Stimulated activated CD8-positive, alpha-beta memory T cell treated with anti-CD3 and anti-CD28 coated beads, Interleukin-4, amount 100 ng/mL, for 24 hours (primary cell): ENCODE measurements around the gene GLI2.

Experiments
- DNase-seq: peaks from one replicate; pipeline ENCODE4 v3.0.0-alpha.2; 2020; ENCODE audit warnings: low read depth

The GLI2 gene

DNA sequence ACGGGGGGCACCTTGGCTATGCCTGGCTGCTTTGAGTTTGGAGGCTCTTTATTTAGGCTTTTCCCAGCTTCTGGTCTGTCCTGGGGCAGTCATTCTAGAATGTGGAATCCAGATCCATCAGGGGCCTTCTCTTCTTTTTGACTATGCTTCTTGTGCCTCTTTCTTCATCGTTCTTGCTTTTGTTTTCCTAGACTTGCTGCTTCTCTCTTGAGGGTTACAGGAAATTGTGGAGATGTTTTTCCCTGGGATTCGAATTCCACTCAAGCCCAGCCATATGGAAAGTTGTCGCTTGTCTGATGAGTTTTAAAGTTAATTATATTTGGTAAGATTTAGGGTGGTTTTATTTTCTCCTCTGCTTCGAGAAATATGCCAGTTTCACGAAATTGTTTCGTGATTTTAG is 2.4 kb downstream of the GLI2 start:
- DNase-seq: no peak

DNA sequence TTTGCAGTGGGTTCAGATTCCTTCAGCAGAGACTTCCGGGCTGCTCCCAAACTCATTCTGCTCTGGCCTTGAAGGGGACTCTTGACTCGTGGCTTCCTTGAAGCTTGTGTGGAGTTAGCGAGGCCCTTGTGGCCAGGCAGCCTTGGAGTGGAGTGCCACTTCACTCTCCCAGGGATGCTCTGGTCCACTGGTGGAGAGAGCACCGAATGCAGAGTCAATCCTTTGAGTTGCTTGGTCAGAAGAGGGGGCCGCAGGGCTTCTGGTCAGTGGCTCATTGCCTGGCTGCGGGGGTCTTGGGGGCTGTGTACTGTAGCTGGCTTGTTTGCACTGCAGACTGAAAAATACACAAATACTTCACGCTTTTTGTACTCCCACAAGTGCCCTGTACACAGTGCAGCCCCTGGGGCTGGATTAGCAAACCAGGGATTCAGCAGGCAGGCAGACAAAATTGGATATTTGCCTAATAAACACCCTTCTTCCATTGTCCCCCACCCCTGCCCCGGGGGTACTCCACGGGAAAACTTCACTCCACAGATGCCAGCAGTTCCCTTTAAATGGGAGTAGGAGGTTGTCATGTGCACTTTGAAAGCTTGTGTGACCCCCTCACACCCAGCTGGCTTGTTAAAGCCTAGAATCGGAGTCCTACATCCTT is 3.2 kb downstream of the GLI2 start:
- DNase-seq: no peak

DNA sequence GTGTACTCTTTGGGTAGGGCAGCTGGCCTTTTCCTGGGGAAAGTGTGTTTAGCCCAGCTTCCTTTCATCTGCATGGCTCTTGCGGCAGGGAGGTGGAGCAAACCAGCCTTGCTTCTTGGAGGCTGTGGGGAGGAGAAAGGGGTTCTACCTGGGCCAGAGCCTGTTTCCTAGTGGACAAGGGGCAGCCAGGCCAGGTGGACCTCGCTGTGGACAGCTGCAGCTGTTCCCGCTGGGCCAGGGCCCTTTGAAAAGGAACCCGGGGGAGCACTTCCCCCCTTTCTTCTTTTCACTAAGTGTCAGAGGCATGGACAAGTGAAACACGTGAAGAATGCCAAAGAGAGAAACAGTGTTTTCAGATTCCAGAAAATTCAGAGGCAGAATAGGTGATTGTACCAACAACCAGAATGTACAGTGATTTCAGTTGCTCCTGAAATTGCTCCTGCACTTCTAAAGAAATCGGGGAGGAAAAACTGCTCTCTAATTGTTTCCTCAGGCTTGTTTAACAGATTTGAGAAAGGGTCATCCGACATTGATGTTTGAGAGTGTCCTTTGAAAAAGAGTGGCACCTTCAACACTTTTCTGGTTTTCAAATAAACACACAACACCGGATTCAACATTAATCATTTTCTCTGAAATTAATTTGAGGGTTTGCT is 3.9 kb downstream of the GLI2 start:
- DNase-seq: no peak

DNA sequence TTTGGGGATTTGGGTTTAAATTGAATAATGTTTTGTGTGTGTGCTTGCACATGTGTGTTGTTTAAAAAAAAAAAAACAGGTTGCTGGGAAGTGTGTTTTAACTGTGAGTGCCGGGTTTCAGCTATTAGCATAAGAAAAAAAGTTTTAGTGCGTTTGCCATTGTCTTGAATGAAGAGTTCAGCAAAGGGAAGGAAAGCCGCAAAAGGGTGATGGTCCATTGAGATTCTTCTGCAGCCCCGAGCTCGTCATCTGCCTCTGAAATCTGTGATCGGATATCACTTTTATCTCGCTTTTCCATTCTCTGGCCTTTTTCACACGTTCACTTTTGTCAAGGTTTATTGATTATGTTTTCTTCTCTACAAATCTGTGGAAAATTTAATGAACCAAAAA is 4.7 kb downstream of the GLI2 start:
- DNase-seq: no peak

DNA sequence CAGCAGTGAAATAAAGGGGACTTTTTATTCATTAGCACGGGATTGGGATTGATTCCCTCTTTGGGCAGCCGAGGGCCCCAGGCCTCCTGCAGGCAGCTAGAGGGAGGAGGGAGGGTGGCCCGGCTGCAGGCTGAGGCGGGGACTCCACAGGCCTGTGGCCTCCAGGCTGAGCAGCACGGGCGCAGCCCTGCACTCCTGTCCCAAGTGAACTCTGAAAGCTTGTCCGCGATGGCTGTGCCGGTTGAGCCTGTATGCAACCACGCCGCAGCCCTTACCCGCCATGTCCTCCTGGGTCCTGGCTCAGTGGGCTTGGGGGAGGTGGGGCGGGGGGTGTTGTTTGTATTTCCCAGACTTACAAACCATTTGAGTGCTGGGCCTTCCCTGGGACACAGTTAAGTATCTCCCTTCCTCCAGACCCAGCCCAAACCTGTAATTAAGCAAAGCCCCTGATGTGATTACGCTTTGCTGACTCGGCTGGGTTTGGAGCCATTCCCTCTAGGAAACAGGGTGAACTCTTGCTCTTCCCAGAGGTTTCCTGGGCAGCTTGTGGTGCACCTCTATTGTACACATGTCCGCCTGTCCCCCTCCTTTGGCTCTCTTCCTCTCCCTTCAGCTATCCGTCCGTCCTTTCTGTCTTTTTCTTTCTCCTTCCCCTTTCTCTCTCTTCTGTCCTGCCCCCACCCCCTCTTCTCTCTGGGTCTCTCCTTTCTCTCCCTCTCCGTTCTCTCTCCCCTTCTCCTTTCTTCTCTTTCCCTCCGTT is 5.3 kb downstream of the GLI2 start:
- DNase-seq: no peak

DNA sequence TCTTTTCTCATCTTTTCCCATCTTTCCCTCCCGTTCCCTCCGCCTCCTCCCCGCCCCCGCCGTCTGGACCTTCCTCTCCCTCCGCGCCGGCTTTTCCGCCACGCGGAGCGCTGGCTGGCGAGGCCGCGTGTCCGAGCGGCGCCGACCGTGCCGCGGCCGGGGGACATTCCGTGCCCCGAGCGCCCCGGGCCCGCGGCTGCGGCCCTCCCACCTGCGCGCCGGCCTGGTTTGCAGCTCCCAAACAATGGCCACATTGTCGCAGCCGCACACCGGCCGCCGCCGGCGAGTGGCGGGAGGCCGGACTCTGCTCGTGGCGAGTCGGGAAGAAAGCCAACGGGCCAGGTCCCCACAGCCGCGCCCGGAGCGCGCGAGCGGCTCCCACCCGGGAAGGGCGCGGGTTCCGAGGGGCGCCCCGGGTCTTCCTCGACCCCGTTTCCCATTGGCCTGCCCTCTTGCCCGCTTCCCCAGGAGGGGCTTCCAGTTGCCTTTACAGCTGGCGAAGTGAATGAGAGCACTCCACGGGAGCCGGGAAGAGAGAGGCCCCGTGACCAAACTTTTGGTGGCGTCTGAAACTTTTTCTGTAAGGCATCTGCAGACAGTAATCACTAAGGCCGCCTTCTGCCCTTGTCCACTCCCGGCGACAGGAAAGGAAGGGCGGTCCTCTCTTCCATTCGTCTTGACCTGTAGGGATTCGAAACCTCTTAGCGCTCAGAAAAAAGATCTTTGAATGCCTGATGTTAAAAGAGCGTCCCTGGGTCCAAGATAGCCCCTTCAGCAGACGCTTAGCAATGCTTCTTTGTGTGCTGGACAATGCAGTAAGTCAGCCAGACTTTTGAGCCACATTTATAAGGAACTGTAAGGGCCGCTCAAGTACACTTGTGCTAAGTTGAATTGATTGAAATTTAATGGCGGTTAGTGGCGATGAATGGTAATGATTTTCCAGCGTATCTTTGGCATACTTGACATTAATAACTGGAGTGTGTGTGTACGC is 6.2 kb downstream of the GLI2 start:
- no peak for DNase-seq

DNA sequence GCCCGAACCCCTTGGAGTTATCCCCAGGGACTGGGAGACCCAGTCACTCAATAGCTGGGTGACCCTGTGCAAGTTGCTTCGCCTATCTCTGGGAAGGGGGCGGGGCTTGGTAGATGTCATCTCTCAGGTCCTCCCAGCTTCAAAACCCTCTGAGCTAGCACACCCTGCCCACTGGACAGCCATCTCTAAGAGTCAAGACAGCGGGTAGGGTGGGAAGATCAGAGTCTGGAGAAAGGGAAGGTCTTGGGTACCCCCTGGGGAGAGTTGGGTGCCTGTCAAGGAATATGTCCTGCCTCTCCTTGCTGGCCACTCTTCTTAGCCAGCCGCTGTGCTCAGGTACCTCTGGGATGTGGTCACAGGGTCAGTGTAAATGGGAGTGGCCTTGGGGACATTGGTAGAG is 8.0 kb downstream of the GLI2 start:
- no peak for DNase-seq

DNA sequence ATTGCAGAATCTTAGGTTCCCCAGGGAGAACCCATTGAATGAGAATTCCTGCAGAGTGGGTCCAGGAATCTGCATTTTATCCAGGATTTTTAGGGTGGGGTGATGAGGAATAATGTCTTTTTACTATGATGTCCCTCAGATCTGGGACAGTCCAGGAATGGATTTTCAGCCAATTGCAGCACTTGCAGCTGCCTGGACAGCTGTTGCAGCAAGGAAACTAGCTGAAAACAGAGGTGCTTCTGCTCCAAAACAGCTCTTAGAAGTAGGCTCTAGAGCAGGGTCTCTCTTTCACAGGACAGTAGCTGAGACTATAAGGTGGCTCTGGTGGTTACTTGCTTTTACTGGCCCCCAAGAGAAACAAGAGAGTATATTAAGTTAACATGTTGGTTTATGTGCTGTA is 9.1 kb downstream of the GLI2 start:
- no peak for DNase-seq

DNA sequence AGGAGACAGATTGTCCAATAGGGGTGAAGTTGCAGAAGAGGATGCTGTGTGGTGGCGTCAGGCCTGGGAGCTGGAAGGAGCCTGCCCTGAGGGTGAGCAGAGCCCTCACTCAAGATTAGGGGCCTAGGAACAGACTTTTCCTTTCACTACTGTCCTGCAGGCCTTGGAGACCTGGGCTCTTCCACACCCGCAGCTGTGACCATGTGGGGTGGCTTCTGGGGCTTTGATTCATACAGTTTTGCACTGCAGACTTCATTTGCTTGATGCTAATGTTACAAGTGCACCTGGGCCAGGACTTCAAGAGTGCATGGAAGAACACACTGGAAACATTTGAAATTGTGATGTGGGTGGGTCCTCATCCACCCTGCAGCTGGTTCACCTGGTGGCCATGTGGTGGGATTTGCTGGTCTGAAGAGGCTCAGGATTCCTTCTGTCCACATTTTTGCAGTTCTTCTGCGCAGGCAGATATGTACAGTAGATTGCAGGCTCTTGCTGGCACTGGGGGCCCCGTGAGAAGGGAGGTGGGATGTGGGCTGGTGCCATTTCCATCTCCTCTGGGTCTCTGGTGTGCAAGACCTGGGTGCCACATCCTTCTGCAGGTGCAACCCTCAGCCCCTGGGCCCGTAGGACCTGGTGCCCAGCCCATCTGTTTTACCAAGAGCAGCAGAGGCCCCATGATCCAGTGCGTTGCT is 9.9 kb downstream of the GLI2 start:
- DNase-seq: no peak

DNA sequence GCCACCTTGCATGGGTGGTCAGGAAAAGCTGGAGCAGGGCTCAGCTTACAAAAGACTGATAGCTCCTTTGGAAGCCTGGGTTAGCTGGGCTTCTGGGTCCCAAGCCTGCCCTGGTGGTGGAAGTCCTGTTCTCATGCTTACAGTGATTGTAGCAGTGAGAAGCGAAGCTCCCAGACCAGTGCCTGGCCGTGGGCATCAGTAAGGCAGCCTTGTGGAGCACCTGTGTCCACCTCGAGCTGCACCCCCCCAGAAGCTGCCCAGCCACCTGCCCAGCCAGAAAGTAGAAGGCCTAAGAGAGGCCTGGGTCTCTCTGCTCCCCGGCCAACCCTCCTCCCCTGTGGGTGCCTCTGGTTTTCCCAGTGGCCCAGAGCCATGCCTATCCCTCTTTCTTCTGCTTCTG is 10.5 kb downstream of the GLI2 start:
- no peak for DNase-seq

DNA sequence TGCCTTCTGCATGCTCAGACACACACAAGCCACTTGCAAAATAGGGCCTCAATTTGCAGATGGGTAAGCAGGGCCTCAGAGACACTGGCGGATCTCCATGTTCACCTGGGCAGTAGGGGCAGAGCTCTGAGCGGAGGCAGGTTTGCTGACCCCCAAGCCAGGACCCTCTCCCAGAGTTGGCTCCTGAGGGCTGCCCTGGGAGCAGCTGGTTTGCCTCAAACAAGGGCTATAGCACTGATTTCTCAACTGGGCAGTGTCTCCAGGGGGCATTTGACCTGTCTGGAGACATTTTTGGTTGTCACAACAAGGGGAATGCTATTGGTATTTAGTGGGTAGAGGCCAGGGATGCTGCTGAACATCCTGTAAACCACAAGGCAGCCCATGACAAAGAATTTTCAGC is 11.6 kb downstream of the GLI2 start:
- DNase-seq: no peak

DNA sequence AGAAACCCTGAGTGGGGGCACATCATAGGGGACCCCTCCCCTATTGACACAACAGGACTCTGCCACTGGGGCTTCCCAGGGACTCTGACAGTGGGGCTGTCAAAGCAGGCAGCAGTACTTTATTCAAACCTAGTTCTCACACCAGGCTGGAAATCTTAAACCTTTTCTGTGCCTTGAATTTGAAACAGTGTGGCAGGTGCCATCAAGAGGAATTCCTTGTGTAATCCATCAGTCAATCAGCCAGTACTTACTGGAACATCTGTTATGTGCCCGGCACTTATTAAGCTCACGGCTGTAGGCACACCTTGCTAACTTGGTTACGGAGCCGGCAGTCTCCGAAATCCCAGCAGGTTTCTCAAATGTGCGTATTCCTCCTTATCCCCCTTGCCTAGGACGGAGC is 12.0 kb downstream of the GLI2 start:
- DNase-seq: no peak

DNA sequence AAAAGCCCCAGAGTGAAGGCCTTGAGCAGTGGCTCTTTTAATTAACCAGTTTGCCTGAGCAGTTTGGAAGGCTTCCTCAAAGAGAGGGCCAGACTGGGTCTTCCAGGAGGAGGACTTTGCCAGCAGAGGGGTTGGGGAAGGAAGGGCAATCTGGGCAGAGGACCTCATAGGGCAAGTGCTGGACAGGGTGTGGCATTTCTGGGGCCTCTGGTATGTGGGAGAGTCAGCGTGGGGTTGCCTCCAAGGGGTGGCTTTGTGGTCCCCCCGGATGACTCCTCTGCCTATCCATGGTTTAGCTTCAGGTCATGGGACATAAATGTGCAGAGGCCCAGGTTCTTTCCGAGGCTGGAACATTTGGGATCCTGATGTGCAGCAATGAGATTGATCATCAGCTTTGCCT is 12.6 kb downstream of the GLI2 start:
- DNase-seq: no peak

DNA sequence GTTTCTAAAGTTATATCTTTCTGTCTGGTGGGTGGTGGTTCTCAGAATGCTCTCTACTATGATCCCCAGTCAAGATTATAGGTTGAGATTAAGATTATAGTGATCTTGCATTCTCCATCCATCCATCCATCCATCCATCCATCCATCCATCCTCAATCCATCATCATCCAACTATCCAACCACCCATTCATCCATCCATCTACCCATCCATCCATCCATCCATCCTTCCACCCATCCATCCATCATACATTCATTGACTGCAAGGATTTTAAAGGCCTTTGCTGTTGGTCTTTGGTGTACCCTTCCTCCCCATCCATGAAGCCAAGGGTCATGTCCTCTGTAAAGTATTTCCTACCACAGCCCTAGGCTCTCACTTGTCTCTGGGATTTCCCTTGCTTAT is 13.1 kb downstream of the GLI2 start:
- no peak for DNase-seq

DNA sequence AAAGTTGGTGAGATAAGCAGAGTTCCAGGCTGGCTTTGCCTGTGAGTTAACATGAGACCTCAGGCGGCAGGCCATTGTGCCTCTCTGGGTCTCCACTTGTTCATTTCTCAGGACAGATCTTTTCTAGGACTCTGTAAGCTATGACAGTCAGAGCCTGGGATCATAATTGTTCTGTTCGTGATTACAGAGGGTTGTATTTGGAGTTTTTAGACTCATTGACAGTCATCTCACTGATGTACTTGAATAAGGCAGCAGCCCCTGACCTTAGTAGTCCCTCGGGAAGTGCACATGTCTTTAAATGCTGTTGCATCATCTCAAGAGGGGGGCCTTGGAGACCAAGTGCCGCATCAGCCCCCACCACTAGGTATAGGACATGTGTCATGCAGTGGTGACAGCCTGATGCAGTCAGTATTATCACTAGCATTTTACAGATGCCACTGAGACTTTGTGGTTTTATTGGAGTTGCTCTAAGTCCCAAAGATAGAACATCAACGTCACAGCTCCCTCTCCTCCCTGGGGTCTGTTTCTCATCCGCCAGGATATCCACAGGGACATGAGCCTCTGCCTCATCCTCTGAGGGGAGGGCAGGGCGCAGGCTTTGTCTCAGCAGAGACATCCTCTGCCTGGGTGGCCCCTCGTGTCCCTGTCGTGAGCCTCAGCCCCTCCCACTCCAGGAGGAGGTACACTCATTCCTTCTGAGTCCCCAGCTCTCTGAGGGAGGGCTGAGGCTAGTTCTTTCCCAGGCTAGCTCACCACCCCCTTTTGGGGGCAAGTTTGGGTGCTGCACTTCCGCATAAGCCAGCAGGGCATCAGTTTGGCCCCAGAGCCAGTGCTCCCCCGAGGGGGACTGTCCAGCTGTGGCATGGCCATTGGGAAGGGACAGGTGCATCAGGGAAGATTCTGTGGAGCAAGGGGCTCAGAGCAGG is 14.1 kb downstream of the GLI2 start:
- no peak for DNase-seq

DNA sequence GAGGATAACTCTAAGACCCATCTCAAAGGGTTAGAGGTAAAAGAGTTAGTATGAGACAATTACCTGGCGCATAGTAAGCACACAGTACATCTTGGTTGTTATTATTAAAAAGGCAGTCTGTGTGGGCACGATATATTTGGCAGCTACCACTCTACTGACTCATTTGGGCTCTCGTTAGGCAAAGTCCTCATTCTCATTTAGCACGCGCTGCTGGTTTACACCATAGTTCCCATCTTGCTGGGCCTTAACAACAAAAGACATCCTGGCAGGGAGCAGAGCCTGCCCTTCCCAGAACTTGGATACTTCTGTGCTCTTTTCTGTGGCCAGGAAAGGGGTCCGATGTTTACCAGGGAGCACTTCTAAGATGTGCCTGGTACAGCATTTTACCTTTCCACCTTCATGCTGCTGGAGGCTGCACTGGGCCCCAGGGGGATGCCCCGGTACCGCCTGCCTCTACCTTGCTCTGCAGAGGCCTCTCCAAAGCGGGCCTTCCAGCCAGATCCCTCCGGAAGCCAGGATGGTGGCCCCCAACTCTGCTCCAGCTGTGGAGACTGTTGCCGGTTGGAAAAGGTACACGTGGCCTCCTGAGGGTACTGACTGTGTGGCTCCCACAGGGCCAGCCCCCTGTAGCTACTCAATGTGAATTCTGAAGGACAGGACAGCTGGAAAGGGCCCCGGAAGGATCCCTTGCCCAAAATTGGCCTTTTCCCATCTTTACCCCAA is 15.0 kb downstream of the GLI2 start:
- DNase-seq: no peak

DNA sequence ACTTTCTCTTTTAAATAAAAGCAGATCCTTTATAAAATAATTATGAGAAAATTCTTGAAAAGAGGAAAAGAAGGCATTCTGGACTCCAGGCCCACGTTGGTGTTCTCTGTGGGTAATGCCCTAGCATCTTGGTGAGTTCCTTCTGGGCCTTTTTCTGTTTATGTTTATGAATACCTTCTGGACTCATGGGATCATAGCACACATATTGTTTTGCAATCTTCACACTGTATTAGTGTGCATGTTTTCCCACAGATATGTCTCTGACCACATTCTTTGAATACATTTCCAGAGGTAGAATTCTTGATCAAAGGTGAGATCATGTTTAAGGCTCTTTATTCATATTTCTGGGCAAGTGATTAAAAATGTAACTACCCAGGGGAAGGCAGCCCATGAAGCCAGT is 15.9 kb downstream of the GLI2 start:
- no peak for DNase-seq

DNA sequence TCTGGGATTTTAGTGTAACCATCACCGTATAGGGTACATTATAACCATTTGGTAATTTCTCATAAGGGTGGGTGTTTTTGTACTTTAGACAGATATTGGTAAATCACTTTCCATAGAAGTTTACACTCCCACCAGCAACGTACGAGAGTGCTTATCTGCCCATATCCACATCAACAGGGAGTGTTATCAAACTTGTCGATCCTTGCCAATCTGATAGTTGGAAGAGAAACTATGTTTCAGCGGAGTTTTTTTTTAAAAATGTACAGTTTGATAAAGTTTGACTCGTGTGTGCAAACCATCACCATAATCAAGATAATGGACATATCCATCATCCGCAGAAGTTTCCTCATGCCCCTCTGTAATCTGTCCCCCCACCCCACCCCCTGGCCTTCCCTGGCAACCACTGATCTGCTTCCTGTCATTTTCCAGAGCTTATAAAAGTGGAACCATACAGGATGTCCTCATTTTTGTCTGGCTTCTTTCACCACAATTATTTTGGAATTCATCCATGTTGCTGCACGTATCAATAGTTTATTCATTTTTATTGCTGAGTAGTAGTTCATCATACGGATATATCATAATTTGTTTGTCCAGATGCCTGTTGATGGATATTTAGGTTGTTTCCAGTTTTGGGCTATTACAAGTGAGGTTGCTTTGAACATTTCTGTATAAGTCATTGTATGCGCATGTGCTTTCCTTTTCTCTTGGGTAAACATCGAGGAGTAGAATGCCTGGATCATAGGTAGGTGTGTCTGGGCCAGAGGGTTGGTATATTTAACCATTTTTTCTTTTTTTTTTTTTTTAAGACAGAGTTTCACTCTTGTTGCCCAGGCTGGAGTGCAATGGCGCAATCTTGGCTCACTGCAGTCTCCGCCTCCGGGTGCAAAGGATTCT is 18.6 kb downstream of the GLI2 start:
- no peak for DNase-seq
